Ureter (tissue), 1 donor: ENCODE data around the gene FRZB. TPM values are rescaled to one million over a fixed set of nuclear protein-coding genes. Genes with fewer than 3 reads are reported as not detected.
"Not testable (repeated sequence)": the region's sequence is repeated elsewhere in the genome, so short reads cannot be mapped to it uniquely, and the experiment has no call there.

Source experiments
- DNase-seq: peaks from one replicate; pipeline ENCODE4 v3.0.0-alpha.2; 2020; ENCODE audit warnings: low spot score
- total RNA-seq: library from RNA; stranded (reverse); gene quantifications from one replicate; pipeline ENCODE4 v1.2.4, GENCODE V29; 2023
- donor health status: DM: yes; HTN: yes; CAD: no.

The FRZB gene
- total RNA-seq, 1 donor from 2014 or later: 11.8 TPM

GRCh38 chr2:182890773-182891378 lies 24.4 kb upstream of the FRZB start:
- DNase-seq: no peak

GRCh38 chr2:182890305-182890704 lies 23.9 kb upstream of the FRZB start:
- DNase-seq: no peak

GRCh38 chr2:182887753-182888415 lies 21.4 kb upstream of the FRZB start:
- DNase-seq: no peak

DNA sequence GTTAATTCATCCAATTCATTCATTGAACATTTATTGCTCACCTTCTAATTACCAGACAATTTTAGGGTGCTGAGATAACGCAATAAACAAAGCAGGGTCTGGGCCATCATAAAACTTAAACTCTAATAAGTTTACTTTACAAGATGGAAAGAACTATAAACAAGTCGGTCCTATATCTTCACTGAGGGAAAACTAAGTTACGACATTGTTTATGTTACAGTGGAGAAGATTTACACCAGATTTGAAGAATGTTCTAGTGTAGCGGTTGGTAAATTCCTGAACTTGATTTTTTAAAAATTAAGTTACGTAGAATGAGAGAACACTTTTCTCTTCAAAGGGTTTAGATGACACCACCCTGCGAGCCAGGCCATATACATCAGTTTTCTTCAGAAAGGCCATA lies 20.7 kb upstream of the FRZB start:
- DNase-seq: no peak

DNA sequence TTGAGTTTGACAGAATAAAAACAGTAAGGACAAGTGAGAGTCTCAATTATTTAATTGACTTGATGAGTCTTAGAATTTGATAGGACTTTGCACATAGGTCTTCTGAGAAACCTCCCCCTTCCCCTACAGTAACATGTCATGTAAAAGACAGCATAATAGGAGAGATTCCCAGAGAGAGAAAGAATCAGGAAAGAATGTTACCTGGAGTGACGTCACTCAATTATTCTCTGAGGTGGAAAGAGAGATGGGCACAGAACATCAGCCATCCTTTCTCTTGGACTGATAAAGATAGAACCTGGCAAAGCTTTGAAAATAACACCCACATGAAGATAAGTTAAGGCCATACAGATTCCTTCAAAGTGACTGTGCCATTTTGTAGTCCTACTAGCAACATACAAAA lies 19.3 kb upstream of the FRZB start:
- DNase-seq: no peak

DNA sequence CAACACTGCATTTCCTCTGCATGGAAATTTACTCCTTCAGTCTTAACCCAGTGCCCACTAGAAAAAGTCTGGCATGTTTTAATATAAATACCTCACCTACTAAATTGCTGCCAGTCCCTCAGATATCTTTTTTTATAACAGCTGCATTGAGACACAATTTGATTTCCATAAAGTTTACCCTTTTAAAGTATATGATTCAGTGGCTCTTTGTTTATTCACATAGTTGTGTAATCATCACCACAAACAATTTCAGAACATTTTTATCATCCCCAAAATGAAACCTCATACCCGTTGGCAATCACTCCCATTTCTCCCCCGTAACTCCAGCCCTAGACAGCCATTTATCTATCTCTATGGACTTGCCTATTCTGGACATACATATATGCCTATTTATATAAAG lies 17.0 kb upstream of the FRZB start:
- no peak for DNase-seq

DNA sequence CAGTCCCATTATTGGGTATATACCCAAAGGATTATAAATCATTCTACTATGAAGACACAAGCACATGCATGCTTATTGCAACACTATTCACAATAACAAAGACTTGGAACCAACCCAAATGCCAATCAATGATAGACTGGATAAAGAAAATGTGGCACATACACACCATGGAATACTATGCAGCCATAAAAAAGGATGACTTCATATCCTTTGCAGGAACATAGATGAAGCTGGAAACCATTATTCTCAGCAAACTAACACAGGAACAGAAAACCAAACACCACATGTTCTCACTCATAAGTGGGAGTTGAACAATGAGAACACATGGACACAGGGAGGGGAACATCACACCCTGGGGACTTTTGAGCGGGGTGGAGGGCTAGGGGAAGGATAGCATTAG lies 13.7 kb upstream of the FRZB start:
- DNase-seq: not testable (repeated sequence)

DNA sequence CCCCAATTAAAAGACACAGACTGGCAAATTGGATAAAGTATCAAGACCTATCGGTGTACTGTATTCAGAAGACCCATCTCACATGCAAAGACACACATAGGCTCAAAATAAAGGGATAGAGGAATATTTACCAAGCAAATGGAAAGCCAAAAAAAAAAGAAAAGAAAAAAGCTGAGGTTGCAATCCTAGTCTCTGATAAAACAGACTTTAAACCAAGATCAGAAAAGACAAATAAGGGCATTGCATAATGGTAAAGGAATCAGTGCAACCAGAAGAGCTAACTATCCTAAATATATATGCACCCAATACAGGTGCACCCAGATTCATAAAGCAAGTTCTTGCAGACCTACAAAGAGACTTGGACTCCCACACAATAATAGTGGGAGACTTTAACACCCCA lies 10.2 kb upstream of the FRZB start:
- not testable (repeated sequence) for DNase-seq

- no peak for DNase-seq
These were observed 3.8 kb upstream of the FRZB start for GRCh38 chr2:182870227-182870626.

DNA sequence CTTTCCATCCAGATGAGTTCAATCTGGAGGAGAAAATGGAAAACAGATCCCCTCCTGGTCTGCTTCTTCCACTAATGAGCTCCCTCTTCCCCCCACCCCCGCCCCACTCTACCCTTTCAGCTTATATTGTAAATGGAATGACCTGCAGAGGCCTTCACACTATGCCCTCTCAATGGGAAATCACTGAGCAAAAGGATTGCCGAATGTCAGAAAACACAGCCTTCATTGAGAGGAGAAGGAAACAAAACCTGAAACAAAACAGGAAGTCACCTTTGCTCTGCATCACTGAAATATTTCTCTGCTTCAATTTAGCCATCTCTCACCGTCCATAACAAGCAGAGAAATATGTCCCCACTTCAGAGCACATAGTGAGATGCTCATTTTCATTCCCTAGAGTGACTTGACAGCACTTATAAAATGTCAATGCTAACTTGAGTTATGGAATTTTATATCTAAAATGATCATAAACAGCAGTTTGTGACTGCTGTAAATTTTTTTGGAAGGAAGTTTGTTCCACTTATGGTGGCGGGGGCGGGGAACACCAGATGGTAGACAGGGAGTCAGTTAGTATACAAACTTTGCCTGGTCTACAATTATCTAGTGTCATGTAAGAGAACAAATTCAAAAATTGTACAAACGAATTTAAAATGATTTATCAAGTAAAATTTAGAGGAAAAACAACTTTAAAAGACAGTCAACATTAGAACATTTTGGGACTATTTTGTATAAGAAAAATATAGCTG lies 1.8 kb upstream of the FRZB start:
- no peak for DNase-seq

DNA sequence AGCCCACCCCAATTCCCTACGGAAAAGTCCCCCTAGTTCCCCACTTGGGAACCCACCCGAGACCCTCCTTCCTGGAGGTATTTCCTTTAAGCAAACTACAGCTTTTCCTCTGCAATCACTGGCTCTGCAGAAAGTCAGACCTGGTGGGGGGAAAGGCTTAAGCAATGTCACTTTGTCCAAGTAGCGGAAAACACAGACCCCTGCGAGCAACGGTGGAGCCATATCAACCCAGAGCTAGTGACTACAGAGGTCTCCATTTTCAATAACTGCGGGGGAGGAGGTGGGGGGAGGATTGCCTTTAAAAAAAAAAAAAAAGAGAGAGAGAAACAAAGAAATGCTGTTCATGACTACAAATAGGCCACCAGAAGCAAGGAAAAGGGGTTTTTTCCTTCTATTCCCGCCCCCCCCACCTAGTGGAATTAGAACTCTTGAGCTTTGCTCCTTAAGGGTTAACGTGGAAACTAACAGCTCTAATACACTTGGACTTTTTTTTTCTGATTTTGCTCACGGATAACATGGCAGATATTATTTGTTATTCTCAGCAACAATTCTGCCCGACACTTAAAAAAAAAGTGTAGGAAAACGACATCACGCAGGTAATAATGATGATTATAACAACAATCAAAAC lies 1.1 kb upstream of the FRZB start:
- no peak for DNase-seq

DNA sequence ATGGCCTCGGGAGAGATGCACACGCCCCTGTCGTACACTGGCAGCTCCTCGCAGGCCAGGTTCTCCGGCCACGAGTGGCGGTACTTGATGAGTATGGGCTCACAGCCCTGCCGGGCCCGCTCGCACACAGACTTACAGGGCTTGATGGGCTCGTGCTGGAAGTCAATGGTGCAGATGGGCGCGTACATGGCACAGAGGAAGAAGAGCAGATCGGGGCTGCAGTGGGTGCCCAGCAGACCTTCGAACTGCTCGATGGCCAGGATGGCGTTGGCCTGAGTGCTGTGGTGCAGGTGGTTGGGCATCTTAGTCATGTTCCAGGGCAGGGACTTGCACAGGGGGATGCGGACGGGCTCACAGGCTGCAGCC lies 359 bp downstream of the FRZB start:
- DNase-seq: no peak

DNA sequence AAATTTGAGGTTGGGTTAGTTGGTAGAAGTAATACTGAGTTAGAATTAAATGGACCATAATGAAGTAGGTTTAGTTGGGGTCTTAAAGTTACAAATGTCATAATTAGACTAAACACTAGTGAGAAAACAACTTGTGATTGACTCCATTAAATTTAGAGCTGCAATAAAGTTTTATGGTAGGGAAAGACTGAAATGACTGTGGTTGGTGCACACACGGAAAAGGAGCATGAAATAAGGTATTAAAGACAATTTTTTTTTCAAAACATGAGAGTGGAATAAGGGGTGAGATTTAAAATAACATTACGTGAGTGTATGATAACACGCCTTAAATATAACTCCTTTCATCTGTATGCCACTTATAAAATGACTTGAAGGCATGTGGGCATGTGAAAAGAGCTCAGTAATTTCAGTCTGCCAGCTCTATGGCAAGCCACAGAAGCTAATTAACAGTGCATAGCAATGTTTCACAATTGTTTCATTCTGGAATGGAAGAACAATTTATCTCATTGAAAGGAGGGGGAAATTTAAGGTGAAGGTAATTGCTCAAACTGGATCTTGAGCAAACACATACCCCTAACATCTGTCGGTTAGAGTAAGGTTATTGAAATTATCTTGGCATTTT lies 1.4 kb downstream of the FRZB start:
- DNase-seq: no peak

- DNase-seq: no peak
These were observed 2.8 kb downstream of the FRZB start for GRCh38 chr2:182863642-182864041.

- no peak for DNase-seq
These were observed 4.3 kb downstream of the FRZB start for GRCh38 chr2:182862091-182862490.

- DNase-seq: no peak
These were observed 5.6 kb downstream of the FRZB start for GRCh38 chr2:182860858-182861257.

DNA sequence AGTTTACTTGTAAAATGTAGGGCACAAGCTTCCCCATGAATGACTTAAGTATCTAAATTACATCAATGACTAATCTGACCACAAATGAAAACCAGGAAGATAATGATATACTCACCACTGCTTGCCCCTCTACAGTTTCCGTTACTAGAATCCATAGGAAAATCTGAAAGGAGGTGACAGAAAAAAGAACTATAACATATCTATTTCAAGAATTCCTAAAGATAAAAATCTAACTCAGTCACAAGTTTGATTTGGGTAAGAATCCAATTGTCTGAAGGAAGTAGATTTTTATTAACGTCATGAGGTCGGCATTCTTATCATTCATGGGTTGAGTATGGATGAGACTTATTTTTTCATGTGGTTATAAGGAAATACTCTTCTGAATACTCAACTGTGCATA lies 7.8 kb downstream of the FRZB start:
- no peak for DNase-seq

DNA sequence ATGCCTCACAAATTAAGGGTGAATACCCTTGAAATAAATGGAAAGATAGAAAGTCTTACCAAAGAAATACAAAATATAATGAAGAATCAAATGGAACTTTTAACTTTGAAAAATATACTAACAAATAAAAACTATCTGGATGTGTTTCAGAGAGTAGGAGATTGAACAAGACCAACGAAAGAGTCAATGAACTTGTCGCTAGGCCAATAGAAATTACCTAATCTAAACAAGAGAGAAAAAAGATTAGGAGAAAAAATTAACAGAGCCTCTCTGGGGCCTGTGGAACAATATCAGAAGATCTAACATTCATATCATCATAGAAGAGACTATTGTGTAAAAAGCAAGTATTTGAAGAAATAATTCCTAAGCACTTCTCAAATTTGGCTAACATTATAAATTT lies 11.1 kb downstream of the FRZB start:
- no peak for DNase-seq

DNA sequence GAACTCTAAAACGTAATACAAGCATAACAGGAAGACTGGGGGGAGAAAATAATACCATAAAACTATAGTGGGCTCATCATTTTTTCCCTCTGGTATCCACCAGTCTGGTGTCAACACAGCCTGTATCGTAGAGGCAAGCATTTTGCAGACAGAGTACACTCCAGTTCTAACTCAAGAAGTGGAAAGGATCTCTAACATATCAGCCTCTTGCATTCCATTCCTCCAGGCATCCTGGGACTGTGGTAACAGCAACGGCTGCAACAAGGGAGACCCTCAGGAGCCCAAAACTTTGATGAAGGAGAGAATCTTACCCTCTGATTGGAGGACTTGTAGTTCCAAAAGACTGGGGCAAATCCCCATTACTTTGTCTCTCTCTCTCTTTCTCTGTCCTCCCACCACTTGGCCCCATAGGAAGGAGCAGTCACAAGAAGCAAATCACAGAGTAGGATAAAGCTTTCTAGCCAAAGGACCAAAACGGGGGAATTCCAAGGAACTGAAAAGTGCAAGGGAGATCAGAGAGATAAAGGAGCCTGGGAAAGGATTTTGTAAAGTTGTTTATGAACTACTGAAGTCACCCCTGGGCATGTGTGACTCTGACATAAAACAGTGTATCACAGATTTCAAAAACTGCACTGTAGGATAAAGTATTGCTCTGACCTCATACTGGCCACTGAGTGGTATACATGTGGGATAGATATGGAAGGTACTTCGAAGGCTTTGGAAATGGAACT lies 11.9 kb downstream of the FRZB start:
- DNase-seq: no peak

DNA sequence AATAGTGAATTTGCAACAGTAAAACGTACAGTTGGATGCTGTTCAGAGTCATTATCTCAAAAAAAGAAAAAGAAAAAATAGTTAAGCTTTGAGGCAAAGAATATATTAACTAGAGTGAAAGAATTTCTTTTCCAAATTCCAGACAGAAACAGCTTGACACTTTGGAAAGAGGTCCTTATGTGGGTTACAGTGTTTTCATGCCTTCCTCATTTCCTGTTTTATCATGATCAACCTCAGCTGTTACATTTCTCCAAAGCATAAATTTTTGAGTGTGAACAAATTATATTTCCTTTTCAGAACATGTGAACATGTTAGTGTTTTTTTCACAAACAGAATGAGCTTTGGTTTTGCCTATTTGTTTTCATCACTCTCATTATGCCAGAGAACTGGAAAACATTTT lies 13.6 kb downstream of the FRZB start:
- no peak for DNase-seq

GRCh38 chr2:182852090-182852489 lies 14.3 kb downstream of the FRZB start:
- no peak for DNase-seq
